ENCODE measurements around the gene MIPOL1. TPM values are rescaled to one million over a fixed set of nuclear protein-coding genes. Genes with fewer than 3 reads are reported as not detected.

The MIPOL1 gene
- total and polyA plus RNA-seq, 9 of the 15 experiments (the other 6 are each of a cell fraction or from before 2014, with no cell fraction given), result 6.7 to 21.9 (median 12.4) TPM

DNA sequence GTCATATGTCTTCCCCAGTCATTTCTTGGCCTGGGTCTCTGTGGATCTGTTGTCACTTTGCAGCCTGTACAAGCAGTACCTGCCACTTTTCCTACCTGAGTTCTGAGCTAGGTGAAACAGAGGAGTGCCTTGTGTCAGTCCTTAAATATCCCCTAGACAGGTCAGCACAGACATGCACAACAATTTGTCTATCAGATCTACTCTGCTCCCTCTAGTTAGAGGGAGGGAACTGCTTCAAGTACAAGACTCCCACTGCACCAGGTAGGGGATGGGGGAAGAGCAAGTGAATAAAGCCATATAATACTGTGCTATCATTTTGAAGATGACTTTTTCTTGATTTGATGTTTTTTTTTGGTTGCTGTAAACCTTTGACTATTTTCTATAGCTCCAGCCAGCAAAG is 39.4 kb downstream of the MIPOL1 start (continued):
- TF ChIP-seq, protein P1, sequence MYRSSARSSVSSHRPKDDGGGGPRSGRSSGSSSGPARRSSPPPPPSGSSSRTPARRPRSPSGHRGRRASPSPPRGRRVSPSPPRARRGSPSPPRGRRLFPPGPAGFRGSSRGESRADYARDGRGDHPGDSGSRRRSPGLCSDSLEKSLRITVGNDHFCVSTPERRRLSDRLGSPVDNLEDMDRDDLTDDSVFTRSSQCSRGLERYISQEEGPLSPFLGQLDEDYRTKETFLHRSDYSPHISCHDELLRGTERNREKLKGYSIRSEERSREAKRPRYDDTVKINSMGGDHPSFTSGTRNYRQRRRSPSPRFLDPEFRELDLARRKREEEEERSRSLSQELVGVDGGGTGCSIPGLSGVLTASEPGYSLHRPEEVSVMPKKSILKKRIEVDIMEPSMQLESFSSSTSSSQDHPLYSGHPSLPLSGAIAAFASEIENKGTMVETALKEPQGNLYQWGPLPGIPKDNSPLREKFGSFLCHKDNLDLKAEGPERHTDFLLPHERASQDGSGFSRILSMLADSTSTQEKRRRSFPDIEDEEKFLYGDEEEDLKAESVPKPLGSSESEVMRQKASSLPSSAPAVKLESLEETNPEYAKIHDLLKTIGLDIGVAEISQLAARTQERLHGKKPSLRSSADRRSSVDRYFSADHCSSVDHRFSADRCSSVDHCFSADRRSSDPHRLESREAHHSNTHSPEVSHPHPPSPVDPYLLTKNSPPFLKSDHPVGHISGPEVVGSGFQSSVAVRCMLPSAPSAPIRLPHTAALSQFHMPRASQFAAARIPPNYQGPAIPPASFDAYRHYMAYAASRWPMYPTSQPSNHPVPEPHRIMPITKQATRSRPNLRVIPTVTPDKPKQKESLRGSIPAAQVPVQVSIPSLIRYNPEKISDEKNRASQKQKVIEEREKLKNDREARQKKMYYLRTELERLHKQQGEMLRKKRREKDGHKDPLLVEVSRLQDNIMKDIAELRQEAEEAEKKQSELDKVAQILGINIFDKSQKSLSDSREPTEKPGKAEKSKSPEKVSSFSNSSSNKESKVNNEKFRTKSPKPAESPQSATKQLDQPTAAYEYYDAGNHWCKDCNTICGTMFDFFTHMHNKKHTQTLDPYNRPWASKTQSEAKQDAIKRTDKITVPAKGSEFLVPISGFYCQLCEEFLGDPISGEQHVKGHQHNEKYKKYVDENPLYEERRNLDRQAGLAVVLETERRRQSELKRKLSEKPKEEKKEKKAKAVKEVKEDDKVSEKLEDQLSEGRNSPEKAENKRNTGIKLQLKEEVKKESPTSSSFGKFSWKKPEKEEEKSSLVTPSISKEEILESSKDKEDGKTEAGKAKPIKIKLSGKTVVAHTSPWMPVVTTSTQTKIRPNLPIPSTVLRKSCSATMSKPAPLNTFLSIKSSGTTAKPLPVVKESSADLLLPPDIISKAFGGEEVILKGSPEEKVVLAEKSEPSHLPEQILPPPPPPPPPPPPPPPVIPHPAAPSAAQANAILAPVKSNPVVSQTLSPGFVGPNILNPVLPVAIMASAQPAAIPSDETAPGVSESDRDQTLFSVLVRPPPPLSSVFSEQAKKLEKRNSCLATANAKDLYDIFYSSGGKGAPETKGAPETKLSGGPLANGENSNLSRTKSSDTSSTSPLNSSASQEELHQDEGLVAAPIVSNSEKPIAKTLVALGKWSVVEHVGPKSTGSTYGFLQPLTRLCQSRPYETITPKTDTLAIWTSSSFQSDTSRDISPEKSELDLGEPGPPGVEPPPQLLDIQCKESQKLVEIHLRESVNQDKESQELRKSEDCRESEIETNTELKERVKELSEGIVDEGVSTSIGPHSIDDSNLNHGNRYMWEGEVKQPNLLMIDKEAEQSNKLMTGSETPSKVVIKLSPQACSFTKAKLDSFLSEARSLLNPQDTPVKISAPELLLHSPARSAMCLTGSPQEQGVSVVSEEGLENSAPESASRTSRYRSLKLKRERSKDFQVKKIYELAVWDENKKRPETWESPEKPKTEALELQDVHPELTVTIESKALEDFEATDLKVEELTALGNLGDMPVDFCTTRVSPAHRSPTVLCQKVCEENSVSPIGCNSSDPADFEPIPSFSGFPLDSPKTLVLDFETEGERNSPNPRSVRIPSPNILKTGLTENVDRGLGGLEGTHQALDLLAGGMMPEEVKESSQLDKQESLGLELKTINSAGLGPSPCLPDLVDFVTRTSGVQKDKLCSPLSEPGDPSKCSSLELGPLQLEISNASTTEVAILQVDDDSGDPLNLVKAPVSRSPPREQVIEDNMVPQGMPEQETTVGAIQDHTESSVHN (IDR thresholded peaks at IDR 0.05; ENCODE audit: borderline replicate concordance in 1 of 2, low read depth in 1 of 2), result no peak
- TF ChIP-seq SMC3 (conservative IDR thresholded peaks at IDR 0.05; ENCODE audit: insufficient read depth, low read depth, low read length) (no peak), WHSC1 (IDR thresholded peaks at IDR 0.05; ENCODE audit: low read length) (no peak), FOSL1 (tag; conservative IDR thresholded peaks at IDR 0.05) (no peak), THRAP3 (IDR thresholded peaks at IDR 0.05; ENCODE audit: borderline replicate concordance) (no peak)
- TF ChIP-seq, protein P2, sequence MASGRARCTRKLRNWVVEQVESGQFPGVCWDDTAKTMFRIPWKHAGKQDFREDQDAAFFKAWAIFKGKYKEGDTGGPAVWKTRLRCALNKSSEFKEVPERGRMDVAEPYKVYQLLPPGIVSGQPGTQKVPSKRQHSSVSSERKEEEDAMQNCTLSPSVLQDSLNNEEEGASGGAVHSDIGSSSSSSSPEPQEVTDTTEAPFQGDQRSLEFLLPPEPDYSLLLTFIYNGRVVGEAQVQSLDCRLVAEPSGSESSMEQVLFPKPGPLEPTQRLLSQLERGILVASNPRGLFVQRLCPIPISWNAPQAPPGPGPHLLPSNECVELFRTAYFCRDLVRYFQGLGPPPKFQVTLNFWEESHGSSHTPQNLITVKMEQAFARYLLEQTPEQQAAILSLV (tag; IDR thresholded peaks at IDR 0.05), result no peak
- TF ChIP-seq, protein P3, sequence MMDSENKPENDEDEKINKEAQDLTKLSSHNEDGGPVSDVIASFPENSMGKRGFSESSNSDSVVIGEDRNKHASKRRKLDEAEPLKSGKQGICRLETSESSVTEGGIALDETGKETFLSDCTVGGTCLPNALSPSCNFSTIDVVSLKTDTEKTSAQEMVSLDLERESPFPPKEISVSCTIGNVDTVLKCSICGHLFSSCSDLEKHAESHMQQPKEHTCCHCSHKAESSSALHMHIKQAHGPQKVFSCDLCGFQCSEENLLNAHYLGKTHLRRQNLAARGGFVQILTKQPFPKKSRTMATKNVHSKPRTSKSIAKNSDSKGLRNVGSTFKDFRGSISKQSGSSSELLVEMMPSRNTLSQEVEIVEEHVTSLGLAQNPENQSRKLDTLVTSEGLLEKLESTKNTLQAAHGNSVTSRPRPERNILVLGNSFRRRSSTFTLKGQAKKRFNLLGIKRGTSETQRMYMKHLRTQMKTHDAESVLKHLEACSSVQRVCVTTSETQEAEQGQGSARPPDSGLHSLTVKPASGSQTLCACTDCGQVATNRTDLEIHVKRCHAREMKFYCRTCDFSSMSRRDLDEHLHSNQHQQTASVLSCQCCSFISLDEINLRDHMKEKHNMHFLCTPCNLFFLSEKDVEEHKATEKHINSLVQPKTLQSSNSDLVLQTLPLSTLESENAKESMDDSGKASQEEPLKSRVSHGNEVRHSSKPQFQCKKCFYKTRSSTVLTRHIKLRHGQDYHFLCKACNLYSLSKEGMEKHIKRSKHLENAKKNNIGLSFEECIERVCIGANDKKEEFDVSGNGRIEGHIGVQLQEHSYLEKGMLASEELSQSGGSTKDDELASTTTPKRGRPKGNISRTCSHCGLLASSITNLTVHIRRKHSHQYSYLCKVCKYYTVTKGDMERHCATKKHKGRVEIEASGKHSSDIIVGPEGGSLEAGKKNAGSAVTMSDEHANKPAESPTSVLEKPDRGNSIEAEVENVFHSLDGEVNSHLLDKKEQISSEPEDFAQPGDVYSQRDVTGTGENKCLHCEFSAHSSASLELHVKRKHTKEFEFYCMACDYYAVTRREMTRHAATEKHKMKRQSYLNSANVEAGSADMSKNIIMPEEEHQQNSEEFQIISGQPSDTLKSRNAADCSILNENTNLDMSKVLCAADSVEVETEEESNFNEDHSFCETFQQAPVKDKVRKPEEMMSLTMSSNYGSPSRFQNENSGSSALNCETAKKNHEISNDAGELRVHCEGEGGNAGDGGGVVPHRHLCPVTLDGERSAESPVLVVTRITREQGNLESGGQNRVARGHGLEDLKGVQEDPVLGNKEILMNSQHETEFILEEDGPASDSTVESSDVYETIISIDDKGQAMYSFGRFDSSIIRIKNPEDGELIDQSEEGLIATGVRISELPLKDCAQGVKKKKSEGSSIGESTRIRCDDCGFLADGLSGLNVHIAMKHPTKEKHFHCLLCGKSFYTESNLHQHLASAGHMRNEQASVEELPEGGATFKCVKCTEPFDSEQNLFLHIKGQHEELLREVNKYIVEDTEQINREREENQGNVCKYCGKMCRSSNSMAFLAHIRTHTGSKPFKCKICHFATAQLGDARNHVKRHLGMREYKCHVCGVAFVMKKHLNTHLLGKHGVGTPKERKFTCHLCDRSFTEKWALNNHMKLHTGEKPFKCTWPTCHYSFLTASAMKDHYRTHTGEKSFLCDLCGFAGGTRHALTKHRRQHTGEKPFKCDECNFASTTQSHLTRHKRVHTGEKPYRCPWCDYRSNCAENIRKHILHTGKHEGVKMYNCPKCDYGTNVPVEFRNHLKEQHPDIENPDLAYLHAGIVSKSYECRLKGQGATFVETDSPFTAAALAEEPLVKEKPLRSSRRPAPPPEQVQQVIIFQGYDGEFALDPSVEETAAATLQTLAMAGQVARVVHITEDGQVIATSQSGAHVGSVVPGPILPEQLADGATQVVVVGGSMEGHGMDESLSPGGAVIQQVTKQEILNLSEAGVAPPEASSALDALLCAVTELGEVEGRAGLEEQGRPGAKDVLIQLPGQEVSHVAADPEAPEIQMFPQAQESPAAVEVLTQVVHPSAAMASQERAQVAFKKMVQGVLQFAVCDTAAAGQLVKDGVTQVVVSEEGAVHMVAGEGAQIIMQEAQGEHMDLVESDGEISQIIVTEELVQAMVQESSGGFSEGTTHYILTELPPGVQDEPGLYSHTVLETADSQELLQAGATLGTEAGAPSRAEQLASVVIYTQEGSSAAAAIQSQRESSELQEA (IDR thresholded peaks at IDR 0.05; ENCODE audit: low read depth), result no peak

Measured in K562 (cell line).